HEK293 (cell line): ENCODE data around the gene TIGD7.
"Not testable (repeated sequence)": the region's sequence is repeated elsewhere in the genome, so short reads cannot be mapped to it uniquely, and the experiment has no call there.

Source experiments
- BCL11A ChIP-seq: fragments of 450-650 bp; formaldehyde crosslinking; IDR thresholded peaks from 2 replicates; pipeline ENCODE4 v1.5.1; 2016; ENCODE audit warnings: low read depth, missing biosample characterization, missing genetic modification characterization
- CTCF ChIP-seq: fragments of 450-650 bp; formaldehyde crosslinking; IDR thresholded peaks from 2 replicates; pipeline ENCODE4 v1.5.1; 2016; ENCODE audit warnings: missing biosample characterization, missing genetic modification characterization
- PRDM10 ChIP-seq: fragments of 450-650 bp; formaldehyde crosslinking; IDR thresholded peaks from 2 replicates; pipeline ENCODE4 v1.5.1; 2016; ENCODE audit warnings: missing biosample characterization, missing genetic modification characterization
- REST ChIP-seq: fragments of 450-650 bp; formaldehyde crosslinking; IDR thresholded peaks from 2 replicates; pipeline ENCODE4 v1.5.1; 2016; ENCODE audit warnings: missing biosample characterization, missing genetic modification characterization
- YY1 ChIP-seq: fragments of 450-650 bp; formaldehyde crosslinking; IDR thresholded peaks from 2 replicates; pipeline ENCODE4 v1.5.1; 2018; ENCODE audit warnings: missing biosample characterization, missing genetic modification characterization
- ZNF302 ChIP-seq: fragments of 450-650 bp; formaldehyde crosslinking; IDR thresholded peaks from 2 replicates; pipeline ENCODE4 v1.5.1; 2016; ENCODE audit warnings: missing biosample characterization, missing genetic modification characterization, low read depth
- ZNF664 ChIP-seq: fragments of 450-650 bp; formaldehyde crosslinking; IDR thresholded peaks from 2 replicates; pipeline ENCODE4 v1.5.1; 2016; ENCODE audit warnings: missing biosample characterization, missing genetic modification characterization
- ZNF707 ChIP-seq: fragments of 450-650 bp; formaldehyde crosslinking; IDR thresholded peaks from 2 replicates; pipeline ENCODE4 v1.5.1; 2016; ENCODE audit warnings: missing biosample characterization, missing genetic modification characterization

- TF ChIP-seq YY1 (tag by site-specific recombination); CTCF; ZNF707; ZNF302 (tag by site-specific recombination); BCL11A (tag by site-specific recombination); PRDM10 (tag by site-specific recombination); REST; ZNF664: not testable (repeated sequence)
Measured at GRCh38 chr16:3271281-3271680, 33.9 kb downstream of the TIGD7 start.
